Uterus (tissue), 2 donors: ENCODE measurements around the gene SESN2.

Experiments used
- POLR2A ChIP-seq, 2 donors: fragments of 450-650 bp; IDR thresholded peaks; one replicate each; pipeline ENCODE4 v1.6.1; 2016; ENCODE audit warnings: antibody characterized with exemption in 2 of 2, mild to moderate bottlenecking in 1 of 2, moderate library complexity in 1 of 2
- TF ChIP-seq, protein P1 (sequence below), 4 experiments: fragments of 200-600 bp in 2 of 4; fragments of 450-650 bp in 2 of 4; sonication (generic) in 2 of 4; IDR thresholded peaks; one replicate each; pipeline ENCODE4 v1.5.1; 2016 to 2019; ENCODE audit warnings: antibody characterized with exemption in 4 of 4, mild to moderate bottlenecking in 2 of 4, moderate library complexity in 1 of 4

DNA sequence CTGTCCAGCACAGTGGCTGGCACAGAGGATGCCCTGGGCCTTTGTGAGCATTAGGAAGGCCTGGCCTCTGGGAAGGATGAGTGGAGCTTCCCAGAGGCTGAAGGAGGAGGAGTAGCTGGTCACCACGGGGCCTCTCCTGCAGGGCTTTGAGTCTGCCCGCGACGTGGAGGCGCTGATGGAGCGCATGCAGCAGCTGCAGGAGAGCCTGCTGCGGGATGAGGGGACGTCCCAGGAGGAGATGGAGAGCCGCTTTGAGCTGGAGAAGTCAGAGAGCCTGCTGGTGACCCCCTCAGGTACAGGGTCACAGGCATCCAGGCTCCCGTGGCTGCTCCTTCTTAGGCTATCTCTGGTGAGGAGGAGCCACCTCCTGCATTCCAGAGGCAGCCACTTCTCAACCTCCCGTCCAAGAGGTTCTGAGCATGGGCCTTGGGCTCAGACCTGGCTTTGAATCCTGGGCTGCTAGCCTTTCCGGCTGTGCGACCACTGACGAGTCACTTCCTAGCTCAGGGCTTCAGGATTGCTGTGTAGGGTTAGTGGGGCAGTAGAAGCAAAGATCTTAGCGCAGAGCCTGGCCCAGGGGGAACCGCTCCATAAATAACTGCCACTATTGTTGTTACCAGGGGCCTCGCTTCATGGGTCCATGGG, 14.0 kb downstream of the SESN2 start:
- TF ChIP-seq, protein P1, sequence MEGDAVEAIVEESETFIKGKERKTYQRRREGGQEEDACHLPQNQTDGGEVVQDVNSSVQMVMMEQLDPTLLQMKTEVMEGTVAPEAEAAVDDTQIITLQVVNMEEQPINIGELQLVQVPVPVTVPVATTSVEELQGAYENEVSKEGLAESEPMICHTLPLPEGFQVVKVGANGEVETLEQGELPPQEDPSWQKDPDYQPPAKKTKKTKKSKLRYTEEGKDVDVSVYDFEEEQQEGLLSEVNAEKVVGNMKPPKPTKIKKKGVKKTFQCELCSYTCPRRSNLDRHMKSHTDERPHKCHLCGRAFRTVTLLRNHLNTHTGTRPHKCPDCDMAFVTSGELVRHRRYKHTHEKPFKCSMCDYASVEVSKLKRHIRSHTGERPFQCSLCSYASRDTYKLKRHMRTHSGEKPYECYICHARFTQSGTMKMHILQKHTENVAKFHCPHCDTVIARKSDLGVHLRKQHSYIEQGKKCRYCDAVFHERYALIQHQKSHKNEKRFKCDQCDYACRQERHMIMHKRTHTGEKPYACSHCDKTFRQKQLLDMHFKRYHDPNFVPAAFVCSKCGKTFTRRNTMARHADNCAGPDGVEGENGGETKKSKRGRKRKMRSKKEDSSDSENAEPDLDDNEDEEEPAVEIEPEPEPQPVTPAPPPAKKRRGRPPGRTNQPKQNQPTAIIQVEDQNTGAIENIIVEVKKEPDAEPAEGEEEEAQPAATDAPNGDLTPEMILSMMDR (IDR thresholded peaks at IDR 0.05): no peak
- TF ChIP-seq POLR2A (IDR thresholded peaks at IDR 0.05): no peak
